ENCODE measurements around the gene RRP15.

The RRP15 gene, protein sequence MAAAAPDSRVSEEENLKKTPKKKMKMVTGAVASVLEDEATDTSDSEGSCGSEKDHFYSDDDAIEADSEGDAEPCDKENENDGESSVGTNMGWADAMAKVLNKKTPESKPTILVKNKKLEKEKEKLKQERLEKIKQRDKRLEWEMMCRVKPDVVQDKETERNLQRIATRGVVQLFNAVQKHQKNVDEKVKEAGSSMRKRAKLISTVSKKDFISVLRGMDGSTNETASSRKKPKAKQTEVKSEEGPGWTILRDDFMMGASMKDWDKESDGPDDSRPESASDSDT

DNA sequence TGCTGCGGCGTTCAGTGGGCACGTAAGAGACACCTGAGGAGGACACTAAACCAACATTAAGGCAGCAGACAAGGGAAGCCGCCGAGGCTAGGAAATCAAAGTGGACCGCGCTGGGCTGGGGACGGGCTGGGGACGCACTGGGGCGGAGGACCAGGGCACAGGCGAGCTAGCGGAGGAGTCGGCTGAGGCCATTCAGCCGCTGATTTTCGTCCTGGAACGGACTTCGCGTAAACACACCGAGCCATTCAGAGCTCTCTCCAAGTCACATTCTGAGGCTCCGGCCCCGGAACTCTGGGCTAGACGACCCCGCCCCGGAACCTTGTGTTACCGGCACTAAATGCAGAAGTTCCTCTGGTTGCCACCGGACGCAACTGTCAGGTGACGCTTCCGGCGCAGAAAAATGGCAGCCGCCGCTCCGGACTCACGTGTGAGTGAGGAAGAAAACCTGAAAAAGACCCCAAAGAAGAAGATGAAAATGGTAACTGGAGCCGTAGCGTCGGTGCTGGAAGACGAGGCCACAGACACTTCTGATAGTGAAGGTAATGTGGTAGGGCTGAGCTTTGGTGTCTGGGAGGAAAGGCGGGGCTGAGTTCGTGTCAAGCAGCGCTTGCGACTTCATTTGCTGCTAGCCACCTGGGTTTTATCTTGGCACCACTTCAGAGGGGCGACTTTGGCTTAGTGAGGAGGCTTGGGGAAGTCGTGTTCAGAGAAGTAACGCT lies at the start of gene RRP15:
Gene RRP15, plus strand, starts transcription at position 377 of the 719 bp plus-strand sequence. Its CDS starts 24 bp downstream, at position 401.
- peak in 1 of 2 experiments; percentile 60 for DNase-seq

DNA sequence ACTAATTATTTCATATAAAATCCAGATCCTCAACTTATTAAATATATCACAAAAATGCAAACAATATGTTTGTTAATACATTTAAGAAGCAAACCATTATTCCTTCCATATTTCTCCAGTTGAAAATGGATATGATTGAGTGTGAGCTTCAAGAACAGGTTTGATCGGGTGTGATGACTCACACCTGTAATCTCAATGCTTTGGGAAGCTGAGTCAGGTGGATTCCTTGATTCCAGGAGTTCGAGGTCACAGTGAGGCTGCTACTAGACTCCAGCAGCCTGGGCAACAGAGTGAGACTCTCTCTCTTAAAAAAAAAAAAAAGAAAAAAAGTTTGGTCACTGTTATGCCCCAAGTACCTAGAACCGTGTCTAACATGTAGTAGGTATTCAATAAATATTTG lies 42.9 kb upstream of the RRP15 start:
- no peak for DNase-seq

DNA sequence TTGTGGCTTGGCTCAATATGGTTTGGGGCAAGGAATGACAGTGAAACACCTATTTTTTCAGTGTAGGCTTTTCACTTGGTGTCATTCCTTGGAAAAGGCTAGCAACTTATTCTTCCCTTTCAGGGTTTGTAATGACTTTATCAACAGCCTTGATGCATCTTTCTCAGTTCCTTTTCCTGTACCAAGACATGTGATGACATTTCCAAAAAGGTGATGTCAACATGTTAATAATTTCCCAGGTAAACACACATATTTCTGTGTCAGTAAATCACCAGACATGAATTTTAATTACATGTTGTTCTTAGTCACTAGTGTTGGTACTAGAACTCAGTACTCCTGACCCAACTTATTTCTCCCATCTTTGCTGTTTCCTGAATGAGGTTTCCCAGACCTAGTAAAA lies 37.8 kb upstream of the RRP15 start:
- no peak for DNase-seq

DNA sequence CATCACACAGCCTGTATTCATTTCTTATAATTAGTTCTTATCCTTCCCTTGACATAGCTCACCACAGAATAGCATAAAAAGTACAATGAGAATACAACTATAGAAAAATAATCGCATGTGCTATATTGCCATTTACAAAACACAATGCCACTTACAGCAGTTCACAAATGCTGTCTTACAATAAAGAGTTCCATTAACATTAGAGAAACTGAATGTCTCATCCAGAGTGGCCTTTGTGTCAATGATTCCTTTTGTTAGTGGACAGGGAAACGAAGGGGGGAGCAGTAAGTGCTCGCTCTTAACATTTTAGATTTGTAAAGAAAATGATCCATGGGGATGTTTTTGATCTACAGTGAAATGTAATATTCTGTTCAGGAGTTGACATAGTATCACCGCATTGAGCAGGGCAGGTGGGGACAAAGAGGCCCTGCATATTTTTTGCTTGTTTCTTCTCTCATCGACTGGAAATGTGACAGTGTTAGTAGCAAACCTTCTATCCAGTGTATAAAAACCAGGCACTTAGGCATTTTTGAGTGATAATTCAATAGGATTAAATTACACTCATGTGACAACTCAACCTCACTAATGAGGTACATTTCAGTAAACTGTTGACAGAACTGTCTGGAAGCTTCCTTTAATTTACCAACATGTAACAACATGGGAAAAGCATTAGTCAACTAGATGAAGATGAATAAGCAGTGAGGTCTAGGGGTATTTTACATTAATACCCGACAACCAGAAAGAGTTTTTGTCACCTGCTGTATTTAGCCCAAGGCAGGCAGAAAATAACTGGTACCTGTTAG lies 35.6 kb upstream of the RRP15 start:
- no peak for DNase-seq

DNA sequence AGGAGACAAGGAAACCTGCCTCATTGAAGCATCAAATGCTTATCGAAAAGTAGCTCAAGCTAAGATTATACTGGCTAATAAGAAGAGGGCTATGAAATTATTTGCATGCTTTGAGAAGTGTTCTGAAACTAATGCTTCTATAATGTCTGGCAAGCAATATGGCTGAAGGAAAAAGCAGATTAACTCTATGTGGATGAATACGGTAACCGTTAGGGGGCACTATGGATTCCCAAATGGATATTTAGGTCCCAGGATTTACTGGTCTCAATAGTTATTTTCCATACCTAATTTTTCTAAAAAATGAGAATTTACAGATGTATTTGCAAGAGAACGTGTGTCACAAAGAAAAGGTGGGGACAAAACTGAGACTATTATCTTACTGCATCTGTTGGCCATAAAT lies 34.6 kb upstream of the RRP15 start:
- DNase-seq = no peak

DNA sequence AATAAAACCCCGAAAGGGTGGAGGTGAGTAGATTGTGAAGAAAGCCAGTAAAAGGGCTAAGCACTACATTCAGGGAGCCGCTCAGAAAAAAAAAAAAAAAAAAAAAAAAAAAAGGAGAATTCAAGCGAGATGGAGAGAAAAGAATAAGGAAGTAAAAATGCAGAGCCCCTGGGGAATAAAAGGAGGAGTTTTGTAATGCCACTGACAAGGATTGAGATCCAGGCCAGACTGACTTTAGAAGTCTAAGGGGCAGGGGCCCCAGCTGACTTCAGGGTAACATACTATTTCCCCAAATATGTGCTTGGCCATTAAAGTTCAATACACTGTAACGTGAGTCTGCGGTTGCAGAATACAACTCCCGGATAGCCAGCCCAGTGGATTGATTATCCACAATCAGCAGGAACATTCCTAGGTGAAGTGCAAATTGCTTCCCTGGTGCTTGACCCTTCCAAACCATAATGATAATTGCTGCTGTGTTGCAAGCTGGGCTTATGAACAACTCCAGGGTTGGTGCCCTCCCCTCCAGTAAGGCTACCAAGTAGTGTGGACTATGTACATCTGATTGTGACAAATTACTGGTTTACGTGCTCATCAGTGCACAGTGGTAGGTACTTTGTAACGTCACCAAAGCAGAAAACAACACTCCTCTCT lies 30.7 kb upstream of the RRP15 start:
- DNase-seq = no peak

DNA sequence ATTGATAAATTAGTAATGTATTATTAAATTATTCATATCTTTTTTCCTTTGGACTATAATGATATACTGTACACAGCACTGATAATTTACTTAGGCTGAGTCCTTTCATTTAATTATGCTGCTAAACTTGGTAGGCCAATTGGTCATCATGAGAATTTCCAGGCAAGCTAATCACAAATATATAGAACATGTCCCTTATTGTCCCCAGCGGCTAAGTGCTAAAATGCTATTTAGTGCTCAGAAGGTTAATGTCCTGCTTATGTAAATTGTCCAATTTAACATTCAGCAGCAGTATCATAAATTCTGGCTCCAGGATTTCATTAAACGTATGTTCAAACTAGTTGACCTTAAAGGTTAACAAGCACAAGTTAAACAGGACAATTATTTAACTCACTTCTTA lies 30.0 kb upstream of the RRP15 start:
- no peak for DNase-seq

DNA sequence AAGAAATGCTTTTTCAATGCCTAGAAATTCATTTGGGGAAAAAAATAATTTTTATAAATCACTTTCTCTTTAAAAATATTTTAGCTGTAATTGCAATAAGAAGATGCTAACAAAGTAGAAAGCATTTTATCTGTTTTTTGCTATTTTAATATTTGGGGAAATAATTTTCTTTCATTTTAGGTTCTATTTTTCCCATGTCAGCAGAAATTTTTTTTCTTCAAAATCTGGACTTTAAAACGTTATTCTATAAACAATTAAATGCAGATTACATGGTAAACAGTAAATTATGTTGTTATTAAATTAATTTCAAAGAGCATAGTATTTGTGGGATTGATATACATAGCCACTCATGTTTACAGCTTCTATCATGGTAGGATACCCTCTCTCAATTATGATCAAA lies 27.7 kb upstream of the RRP15 start:
- no peak for DNase-seq

DNA sequence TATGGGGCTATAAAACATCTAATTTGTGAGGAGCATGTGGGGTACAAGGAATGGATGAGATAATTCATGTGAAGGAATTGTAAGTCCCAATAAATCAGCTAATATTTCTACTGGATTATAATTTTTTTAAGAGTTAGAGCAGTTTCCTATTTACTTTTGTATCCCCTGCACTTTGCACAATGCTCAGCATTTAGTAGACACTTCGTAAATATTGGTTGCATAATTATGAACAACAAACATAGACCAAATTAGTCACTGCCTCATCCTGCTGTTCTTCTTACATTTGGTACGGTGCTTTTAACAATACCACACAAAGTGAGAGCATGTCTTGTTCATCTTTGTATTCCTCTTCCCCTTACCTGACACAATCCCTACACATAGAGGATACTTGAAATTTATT lies 27.1 kb upstream of the RRP15 start:
- DNase-seq = no peak

DNA sequence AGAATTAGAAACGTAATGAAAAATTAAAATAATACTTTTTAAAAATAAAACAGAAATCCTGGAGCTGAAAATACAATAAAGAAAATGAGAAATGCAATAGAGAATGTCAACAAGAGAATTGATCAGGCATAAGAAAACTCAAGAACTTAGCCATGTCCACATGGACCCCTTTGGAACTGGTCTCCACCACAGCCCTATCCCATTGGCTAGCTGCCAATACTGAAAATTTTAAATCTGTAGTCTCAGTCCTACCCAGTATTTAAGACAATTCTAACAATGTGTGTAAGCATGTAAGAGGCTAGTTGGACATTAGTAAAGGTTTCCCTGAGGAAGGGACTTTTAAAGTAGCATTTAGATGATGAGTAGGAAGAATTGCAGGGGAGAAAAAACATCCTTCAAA lies 25.8 kb upstream of the RRP15 start:
- no peak for DNase-seq

DNA sequence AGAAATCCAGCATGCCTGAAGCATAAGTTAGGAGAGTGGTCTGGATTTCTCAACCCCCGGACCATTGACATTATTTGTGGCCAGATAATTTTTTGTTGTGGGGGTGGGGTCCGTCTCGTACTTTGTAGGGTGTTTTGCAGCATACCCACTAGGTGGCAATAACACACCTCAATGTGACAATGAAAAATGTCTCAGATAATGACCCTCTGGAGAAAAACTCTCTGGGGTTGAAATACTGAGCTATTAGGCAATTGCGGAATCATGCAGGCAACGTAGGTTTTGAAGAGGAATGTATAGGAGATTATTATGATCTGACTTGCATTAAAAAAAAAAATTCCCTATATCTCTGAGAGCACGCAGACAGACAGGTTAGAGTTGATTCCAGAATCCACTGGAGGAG lies 25.3 kb upstream of the RRP15 start:
- no peak for DNase-seq

DNA sequence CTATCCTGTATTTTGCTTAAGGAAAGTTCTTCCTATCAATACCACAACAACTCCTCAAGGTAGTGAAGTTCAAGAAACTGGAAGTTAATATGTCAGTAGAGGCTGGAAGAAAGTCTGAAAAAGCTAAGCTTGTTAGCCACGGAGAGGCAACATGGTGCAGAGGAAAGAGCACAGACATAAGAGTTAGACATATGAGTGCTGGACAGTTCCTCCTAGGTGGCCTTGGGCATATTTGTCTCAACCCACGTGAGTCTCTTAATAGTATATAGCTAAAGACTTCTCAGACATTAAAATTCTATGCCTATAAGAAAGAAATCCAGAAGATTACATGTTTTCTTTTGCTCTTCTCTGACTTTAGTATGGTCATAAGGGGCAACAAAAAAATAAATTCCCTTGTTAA lies 22.8 kb upstream of the RRP15 start:
- no peak for DNase-seq

DNA sequence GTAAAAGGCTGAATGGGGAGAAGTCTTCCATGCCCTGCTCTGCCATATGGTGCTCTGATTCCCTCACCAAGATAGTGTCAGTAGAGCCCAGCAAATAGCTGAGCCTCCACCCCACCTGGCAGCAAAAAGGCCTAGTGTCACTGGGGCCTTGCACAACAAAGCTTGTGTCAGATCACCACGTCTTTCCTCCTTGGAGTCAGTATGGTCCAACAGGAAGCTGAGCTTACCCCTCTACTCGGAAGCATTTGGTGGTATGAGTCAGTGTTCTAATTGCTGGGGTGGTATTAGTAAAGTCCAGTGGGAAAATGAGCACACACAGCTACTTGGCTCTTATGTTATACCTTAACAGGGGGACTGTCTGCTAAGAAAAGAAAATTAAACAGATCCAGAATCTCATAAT lies 18.7 kb upstream of the RRP15 start:
- DNase-seq = no peak

DNA sequence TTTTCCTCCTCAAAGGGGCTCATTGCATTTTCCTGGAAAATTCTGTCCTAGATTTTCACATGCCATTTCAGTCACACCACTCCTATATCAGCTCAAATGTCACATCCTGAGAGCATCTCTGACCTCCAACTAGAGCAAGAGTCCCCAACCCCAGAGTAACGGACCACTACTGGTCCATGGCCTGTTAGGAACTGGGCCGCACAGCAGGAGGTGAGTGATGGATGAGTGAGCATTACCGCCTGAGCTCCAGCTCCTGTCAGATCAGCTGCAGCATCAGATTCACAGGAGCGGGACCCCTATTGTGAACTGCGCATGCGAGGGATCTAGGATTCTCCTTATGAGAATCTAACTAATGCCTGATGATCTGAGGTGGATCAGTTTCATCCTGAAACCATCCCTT lies 12.7 kb upstream of the RRP15 start:
- DNase-seq = no peak

DNA sequence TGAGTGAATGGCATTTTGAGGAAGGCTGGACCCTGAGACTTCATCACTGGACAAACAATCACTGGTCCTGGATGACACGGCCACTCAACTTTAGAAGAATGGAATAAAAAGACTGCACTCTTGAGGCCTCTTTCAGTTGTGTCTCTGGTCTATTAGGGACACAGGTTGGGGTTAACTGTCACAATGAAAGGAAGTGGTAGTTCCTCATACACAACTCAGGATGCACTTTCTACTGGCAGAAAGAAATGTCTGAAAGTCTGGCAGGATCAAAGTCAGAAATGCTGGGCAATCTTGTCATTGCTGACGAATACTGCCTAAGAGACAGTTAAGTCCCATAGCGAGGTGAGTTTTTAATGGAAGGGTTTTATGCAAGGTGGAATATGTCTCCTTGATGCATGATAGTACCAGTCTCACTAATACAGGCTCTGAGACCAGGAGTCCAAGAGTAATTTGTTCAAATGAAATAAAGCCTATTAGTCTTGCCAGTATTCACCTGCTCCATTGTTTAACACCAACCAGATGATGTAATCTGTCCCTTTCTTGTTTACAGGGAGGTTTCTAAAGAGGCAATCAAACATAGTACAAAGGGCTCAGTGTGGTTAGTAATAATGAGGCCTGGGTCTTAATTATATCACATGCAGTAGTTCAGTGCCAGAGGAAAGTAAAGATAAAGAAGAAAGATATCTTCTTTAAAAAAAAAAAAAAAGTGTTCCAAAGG lies 11.2 kb upstream of the RRP15 start:
- no peak for DNase-seq

DNA sequence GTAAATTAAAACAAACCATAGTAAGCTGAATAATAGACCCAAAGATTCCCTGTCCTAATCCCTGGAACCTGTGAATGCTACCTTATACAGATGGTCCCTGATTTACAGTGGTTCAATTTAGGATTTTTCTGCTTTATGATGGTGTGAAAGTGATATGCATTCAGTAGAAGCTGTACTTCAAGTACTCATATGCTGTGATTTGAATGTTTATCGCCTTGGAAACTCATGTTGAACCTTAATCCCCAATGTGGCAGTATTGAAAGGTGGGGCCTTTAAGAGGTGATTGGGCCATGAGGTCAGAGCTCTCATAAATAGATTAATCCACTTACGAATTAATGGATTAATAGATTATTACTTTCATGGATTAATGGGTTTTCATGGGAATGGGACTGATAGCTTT lies 10.6 kb upstream of the RRP15 start:
- DNase-seq = no peak

DNA sequence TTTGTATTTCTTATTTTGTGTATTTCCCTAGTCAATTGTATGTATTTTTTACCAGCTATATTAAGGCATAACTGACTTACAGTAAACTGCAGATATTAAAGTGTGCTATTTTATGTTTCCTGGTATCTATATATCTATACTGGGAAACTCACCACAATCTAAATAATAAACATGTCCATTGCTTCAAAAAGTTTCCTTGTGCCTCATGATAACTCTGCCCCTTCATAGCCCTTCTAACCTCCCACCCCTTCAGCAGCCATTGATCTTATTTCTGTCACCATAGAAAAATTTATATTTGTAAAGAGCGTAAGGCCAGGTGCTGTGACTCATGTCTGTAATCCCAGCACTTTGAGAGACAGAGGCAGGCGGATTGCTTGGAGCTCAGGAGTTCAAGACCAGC lies 9.3 kb upstream of the RRP15 start:
- no peak for DNase-seq

DNA sequence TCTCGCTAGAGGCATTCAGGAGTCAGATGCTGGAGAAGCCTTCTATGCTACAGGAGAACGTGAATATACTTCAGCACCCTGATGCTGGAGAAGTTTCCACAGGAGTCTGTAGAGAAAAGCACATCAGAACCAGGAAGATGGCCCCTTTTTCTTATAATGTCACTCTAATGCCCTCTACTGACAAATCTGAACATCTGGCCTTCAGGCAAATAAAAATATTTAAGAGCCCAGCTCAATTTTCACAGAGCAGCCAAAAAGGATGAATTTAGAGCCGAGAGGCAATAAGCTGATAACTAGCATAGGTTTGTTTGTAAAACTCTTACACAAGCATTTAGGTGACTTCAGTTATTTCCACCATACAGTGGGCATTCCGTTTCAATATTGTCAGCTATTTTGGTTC lies 3.8 kb upstream of the RRP15 start:
- no peak for DNase-seq

DNA sequence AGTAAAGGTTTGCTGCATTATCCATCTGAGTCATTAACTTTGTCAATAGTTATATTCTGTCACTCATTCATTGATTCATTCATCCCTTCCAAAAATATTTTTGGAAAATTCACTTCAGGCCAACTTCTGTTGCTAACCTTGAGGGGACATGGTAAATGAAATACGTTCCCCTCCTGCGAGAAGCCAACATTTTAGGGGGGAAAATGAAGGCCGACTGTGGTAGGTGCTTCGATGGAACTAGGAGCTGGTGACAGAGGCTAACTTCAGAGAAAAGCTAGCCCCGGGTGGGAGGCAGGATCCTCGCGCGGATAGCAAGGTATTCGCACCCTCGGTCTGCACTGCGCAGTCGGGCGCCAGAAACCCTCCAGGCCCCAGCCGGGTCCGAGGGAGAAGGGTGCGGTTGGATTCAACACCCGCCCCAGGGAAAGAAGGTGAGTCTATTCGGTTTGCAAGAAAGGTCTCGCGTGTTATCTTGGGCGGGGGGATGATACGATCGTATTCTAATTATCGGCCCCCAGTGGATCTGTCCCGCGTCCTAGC lies 646 bp upstream of the RRP15 start:
- DNase-seq = peak in 1 of 2 experiments; percentile 11

DNA sequence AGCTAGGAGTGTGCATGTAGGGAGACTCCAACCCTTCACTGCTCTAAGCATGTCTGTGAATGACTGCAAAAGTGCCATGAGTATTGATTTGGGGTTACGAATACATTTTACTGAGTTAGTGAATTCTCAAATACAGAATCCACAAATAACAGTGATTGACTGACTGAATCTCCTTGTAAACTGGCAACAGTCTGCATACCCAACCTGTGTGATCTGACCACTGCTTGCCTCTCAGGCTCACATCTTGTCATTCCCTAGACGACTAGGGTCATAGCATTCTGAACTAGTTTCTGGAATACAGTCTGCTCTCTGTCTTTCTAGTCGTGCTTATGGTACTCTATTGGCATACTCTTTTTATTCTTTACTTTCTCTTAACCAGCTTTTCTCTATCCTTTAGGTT lies 7.4 kb downstream of the RRP15 start:
- no peak for DNase-seq

DNA sequence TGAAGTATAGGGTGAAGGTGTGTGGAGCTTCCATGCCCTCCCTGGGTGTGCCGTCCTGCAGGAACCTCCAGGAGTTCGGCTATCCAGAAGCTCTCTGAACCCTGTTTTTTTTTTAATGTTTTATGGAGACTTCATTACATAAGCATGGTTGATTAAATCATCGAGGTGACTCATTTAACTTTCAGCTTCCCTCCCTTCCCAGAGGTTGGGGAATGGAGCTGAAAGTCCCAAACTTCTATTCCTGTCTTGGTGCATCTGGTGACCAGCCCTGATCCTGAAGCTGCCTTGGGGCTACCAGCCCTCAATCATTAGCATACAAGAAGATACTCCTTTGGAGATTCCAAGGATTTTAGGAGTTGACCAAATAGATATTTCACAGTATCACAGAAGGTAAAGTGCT lies 9.5 kb downstream of the RRP15 start:
- DNase-seq = no peak

DNA sequence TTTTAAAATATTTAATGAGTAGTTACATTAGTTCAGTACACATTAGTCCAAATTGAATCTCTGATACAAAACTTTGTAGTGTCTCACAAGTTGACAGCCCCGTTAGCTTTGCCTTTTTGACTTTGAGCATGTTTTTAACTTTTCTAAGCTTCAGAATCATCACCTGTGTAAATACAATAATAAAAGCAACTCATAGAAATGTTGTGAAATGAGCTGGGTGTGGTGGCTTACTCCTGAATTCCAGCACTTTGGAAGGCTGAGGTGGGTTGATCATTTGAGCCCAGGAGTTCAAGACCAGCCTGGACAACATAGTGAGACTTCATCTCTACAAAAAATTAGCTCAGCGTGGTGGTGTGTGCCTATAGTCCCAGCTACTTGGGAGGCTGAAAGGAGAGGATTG lies 11.1 kb downstream of the RRP15 start:
- DNase-seq = no peak

Data from cerebellar nuclear complex (tissue), 1 donor.